ENCODE data around the gene CMIP.

CMIP gene

DNA sequence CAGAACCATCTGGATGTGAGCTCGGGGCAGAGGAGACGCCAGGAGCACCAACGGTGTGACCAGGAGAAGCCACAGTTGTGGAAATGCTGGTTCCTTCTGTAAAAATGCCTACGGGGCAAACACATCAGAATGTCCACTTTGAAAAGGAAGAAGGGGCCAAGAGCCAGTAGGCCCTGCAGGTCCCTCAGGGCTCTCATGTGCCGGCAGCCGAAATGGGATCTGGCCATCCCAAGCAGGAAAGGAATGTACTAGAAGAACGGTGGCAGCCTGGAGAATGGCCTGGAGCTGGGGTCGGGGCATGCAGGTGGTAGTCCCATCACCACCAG is 172.4 kb downstream of the CMIP start:
- no peaks in the 10 kb centered on the region for H3K27me3 ChIP-seq (ENCODE audit: control insufficient read depth, insufficient read depth, low read length)
- H3K4me2 ChIP-seq (ENCODE audit: low read length): no peak overlapping the region
- H2AFZ ChIP-seq: no peak overlapping the region
- no peak overlapping the region for H3K9ac ChIP-seq
- no peak overlapping the region for H3K4me3 ChIP-seq (ENCODE audit: low read depth, low read length)
- TF ChIP-seq, protein P1, sequence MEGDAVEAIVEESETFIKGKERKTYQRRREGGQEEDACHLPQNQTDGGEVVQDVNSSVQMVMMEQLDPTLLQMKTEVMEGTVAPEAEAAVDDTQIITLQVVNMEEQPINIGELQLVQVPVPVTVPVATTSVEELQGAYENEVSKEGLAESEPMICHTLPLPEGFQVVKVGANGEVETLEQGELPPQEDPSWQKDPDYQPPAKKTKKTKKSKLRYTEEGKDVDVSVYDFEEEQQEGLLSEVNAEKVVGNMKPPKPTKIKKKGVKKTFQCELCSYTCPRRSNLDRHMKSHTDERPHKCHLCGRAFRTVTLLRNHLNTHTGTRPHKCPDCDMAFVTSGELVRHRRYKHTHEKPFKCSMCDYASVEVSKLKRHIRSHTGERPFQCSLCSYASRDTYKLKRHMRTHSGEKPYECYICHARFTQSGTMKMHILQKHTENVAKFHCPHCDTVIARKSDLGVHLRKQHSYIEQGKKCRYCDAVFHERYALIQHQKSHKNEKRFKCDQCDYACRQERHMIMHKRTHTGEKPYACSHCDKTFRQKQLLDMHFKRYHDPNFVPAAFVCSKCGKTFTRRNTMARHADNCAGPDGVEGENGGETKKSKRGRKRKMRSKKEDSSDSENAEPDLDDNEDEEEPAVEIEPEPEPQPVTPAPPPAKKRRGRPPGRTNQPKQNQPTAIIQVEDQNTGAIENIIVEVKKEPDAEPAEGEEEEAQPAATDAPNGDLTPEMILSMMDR (IDR thresholded peaks at IDR 0.05): no peak
- no peaks in the 10 kb centered on the region for H3K36me3 ChIP-seq (ENCODE audit: control insufficient read depth, insufficient read depth, low read length)
- H3K9me3 ChIP-seq (ENCODE audit: control insufficient read depth, low read length): no peaks in the 10 kb centered on the region
- H3K4me1 ChIP-seq: no peaks in the 10 kb centered on the region
- H3K27ac ChIP-seq: no peak overlapping the region
- peaks cover 2% of the 10 kb centered on the region for H3K79me2 ChIP-seq

DNA sequence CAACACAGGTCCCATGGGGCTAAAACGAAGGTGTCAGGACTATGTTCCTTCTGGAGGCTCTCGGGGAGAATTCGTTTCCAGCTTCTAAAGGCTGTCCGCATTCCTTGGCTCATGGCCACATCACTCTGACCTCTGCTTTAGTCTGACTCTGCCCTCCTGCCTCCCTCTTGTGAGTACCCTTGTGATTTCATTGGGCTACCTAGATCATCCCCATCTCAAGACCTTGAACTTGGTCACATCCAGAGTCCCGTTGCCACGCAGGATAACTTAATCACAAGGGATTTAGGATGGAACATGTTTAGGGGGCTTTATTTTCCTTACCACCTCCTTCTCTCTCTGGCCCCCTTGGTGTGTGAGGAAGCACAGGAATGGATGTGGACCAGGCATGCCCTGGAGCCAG is 173.6 kb downstream of the CMIP start:
- Histone ChIP-seq H3K79me2 (peaks cover 2% of the 10 kb centered on the region), H3K27ac (no peak overlapping the region), H3K36me3 (ENCODE audit: control insufficient read depth, insufficient read depth, low read length) (no peaks in the 10 kb centered on the region), H3K4me1 (no peaks in the 10 kb centered on the region), H3K4me2 (ENCODE audit: low read length) (no peak overlapping the region), H2AFZ (no peak overlapping the region), H3K27me3 (ENCODE audit: control insufficient read depth, insufficient read depth, low read length) (no peaks in the 10 kb centered on the region), H3K9ac (no peak overlapping the region), H3K9me3 (ENCODE audit: control insufficient read depth, low read length) (no peaks in the 10 kb centered on the region), H3K4me3 (ENCODE audit: low read depth, low read length) (no peak overlapping the region)
- TF ChIP-seq, protein P1 (IDR thresholded peaks at IDR 0.05): no peak

DNA sequence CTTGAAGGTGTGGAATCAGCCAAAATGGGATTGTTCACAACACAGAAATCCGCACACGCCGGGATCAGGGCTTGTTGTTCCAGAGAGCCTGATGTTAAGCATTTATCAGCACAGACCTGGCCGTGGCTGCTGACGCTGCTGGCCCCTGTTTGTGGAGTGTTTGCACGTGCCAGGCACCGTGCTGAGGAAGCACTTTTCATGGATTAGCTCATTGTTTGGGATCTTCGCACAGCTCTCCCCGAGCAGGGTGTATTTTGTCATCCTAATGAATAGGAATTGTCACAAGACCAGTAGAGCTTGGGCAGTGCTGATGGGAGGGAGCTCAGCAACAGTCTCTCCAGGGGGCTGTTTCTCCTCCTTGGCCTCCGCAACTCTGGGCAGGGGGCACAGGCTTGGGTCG is 174.1 kb downstream of the CMIP start:
- H3K4me3 ChIP-seq (ENCODE audit: low read depth, low read length): no peak overlapping the region
- no peaks in the 10 kb centered on the region for H3K9me3 ChIP-seq (ENCODE audit: control insufficient read depth, low read length)
- H3K36me3 ChIP-seq (ENCODE audit: control insufficient read depth, insufficient read depth, low read length): no peaks in the 10 kb centered on the region
- no peak overlapping the region for H2AFZ ChIP-seq
- H3K9ac ChIP-seq: no peak overlapping the region
- peaks cover 2% of the 10 kb centered on the region for H3K79me2 ChIP-seq
- no peak overlapping the region for H3K27ac ChIP-seq
- no peak overlapping the region for H3K4me2 ChIP-seq (ENCODE audit: low read length)
- no peaks in the 10 kb centered on the region for H3K27me3 ChIP-seq (ENCODE audit: control insufficient read depth, insufficient read depth, low read length)
- no peaks in the 10 kb centered on the region for H3K4me1 ChIP-seq
- TF ChIP-seq, protein P1 (IDR thresholded peaks at IDR 0.05): no peak

DNA sequence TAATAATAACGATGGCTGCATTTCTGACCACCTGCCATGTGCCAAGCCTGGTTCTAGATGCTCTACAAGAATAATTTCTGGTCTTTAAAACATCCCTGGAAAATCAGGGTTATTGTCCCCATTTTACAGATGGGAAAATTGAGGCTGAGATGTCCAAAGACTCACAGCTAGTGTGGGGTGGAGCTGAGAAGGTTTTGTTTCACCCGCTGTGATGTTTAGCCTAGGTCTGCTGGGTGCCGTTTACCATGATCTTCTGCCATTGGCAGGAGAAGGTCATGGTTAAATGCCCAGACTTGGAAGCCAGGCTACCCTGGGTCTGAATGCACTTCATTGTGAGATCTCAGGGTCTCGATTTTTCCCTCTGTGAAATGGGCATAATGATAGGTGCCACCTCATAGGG is 175.4 kb downstream of the CMIP start:
- Histone ChIP-seq H3K27ac (no peak overlapping the region), H3K4me1 (no peaks in the 10 kb centered on the region), H2AFZ (no peak overlapping the region), H3K27me3 (ENCODE audit: control insufficient read depth, insufficient read depth, low read length) (no peaks in the 10 kb centered on the region), H3K36me3 (ENCODE audit: control insufficient read depth, insufficient read depth, low read length) (no peaks in the 10 kb centered on the region), H3K4me3 (ENCODE audit: low read depth, low read length) (no peak overlapping the region), H3K9ac (no peak overlapping the region), H3K4me2 (ENCODE audit: low read length) (no peak overlapping the region), H3K79me2 (peaks cover 4% of the 10 kb centered on the region), H3K9me3 (ENCODE audit: control insufficient read depth, low read length) (no peaks in the 10 kb centered on the region)
- TF ChIP-seq, protein P1 (IDR thresholded peaks at IDR 0.05): no peak

DNA sequence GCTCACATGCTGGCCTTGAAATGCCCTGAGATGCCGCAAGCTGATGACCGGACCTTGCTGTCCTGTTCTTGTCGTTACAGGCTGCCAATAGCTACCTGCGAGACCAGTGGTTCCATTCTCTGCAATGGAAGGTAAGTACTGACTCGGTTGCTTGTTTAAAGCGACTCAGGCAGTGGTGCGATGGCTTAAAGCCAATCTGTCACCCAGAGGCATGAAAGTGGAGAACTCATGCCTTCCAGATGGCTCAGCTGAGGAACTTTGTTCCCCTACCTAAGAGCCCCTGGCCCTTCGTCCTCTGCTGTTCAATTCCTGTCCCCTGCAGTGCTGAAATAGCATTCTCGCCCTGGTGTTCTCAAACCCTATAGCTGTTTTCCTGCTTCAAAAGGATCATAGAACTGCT is 176.2 kb downstream of the CMIP start:
- H3K36me3 ChIP-seq (ENCODE audit: control insufficient read depth, insufficient read depth, low read length): no peaks in the 10 kb centered on the region
- H3K79me2 ChIP-seq: peaks cover 3% of the 10 kb centered on the region
- H3K4me2 ChIP-seq (ENCODE audit: low read length): no peak overlapping the region
- H3K4me3 ChIP-seq (ENCODE audit: low read depth, low read length): no peak overlapping the region
- no peaks in the 10 kb centered on the region for H3K27me3 ChIP-seq (ENCODE audit: control insufficient read depth, insufficient read depth, low read length)
- H2AFZ ChIP-seq: no peak overlapping the region
- no peak overlapping the region for H3K27ac ChIP-seq
- TF ChIP-seq, protein P1 (IDR thresholded peaks at IDR 0.05): no peak
- no peaks in the 10 kb centered on the region for H3K4me1 ChIP-seq
- no peak overlapping the region for H3K9ac ChIP-seq
- H3K9me3 ChIP-seq (ENCODE audit: control insufficient read depth, low read length): no peaks in the 10 kb centered on the region

All from parathyroid adenoma (tissue), 2 donors.